Lung (tissue), 12 donors: ENCODE data around the gene FXYD7. TPM values are rescaled to one million over a fixed set of nuclear protein-coding genes. Genes with fewer than 3 reads are reported as not detected.
"Not testable (repeated sequence)": the region's sequence is repeated elsewhere in the genome, so short reads cannot be mapped to it uniquely, and the experiment has no call there.

Experiments
- ATAC-seq: fragments of 200-7000 bp; cut with Tn5 transposase; one replicate; pipeline ENCODE4 v1.9.1; 2020; ENCODE audit warnings: moderate number of reproducible peaks; ENCODE audit not compliant: insufficient read depth, low FRiP score
- DNase-seq, 3 donors: peaks; one replicate each; pipeline ENCODE4 v3.0.0-alpha.2; 2013 to 2017
- H3K27ac ChIP-seq, 2 donors: one replicate each; pipeline ENCODE4 v1.5.1; 2013; ENCODE audit warnings: mild to moderate bottlenecking in 2 of 2, moderate library complexity in 2 of 2, control low read depth in 1 of 2, inconsistent platforms in 1 of 2, low read depth in 1 of 2, low read length in 1 of 2
- H3K27me3 ChIP-seq, 3 donors: one replicate each; pipeline ENCODE4 v1.5.1; 2013; ENCODE audit warnings: low read length in 2 of 3; ENCODE audit not compliant: control insufficient read depth in 3 of 3, insufficient read depth in 3 of 3
- H3K36me3 ChIP-seq, 4 donors: one replicate each; pipeline ENCODE4 v1.5.1; 2013; ENCODE audit warnings: low read length in 4 of 4, mild to moderate bottlenecking in 1 of 4, moderate library complexity in 1 of 4; ENCODE audit not compliant: control insufficient read depth in 4 of 4, insufficient read depth in 4 of 4
- H3K4me1 ChIP-seq, 5 donors: one replicate each; pipeline ENCODE4 v1.5.1; 2013; ENCODE audit warnings: low read length in 5 of 5, mild to moderate bottlenecking in 2 of 5, moderate library complexity in 1 of 5; ENCODE audit not compliant: control insufficient read depth in 5 of 5, insufficient read depth in 5 of 5
- H3K4me3 ChIP-seq: one replicate; pipeline ENCODE4 v1.5.1; 2013; ENCODE audit warnings: mild to moderate bottlenecking, control low read depth, moderate library complexity
- H3K9ac ChIP-seq, 2 donors: one replicate each; pipeline ENCODE4 v1.5.1; 2013; ENCODE audit warnings: low read length in 2 of 2, control low read depth in 1 of 2; ENCODE audit not compliant: insufficient read depth in 1 of 2
- H3K9me3 ChIP-seq, 4 donors: one replicate each; pipeline ENCODE4 v1.5.1; 2013; ENCODE audit warnings: low read length in 3 of 4, mild to moderate bottlenecking in 1 of 4, moderate library complexity in 1 of 4; ENCODE audit not compliant: control insufficient read depth in 4 of 4, insufficient read depth in 3 of 4
- WGBS, 2 donors: extraction: QIAGEN DNeasy Blood & Tissue Kit; methylation state at CpG; one replicate each; pipeline ENCODE4 v1.1.7; 2013; 5-methylcytosine and 5-hydroxymethylcytosine counted together
- polyA plus RNA-seq, 2 donors: library from polyadenylated mRNA; stranded (reverse); fragments of 200-250 nt; gene quantifications; one replicate each; pipeline ENCODE4 v1.2.1, GENCODE V29; 2013
- total RNA-seq, 2 donors: library from RNA; depleted of rRNA in 1 of 2; stranded (reverse); fragments of >200 nt in 1 of 2; gene quantifications; one replicate each; pipeline ENCODE4 v1.2.1, GENCODE V29; 2014 to 2021
- TF ChIP-seq, protein P1 (sequence below): IDR thresholded peaks from 2 replicates; pipeline ENCODE4 v1.5.1; 2012; ENCODE audit warnings: mild to moderate bottlenecking; ENCODE audit errors: control extremely low read depth, extremely low read depth
- donor health status: control.
- donor health status: control.
- donor health status: Bipolar disorder and iron deficiency.
- donor health status: healthy.
- donor health status: DM: yes; HTN: yes; CAD: no.

The FXYD7 gene
- total and polyA plus RNA-seq, 4 donors = 0.31 to 0.39 TPM; not detected in 2

DNA sequence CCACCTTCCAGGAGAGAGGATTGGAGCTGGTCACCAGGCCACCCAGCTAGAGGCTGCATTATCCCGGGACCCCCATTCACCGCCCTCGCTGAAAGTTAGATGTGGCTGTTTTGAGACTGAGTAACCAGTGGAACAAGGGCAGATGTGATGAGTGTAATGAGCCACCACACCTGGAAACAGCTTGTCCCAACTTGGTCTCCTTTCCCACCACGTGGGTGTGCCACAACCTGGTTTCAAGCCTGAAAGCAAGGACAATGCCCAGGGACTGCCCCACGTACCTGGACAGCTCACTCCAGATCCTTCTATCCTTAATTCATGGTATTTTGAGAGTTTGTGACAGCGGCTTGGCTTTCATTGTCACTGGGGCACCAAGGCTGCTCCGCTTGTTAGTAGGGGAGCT, 15.2 kb upstream of the FXYD7 start:
- ATAC-seq (no peak), DNase-seq (no peak)
- WGBS, 2 donors = 87 to 92% methylated on average over 7 of the region's 7 CpGs
- Histone ChIP-seq H3K27ac (no peak overlapping the region), H3K27me3 (no peaks in the 10 kb centered on the region), H3K9me3 (no peaks in the 10 kb centered on the region), H3K4me3 (no peak overlapping the region), H3K4me1 (peaks cover 5 to 26% (median 9%) of the 10 kb centered on the region in 5 donors), H3K36me3 (no peaks in the 10 kb centered on the region), H3K9ac (no peak overlapping the region)
- TF ChIP-seq, protein P1, sequence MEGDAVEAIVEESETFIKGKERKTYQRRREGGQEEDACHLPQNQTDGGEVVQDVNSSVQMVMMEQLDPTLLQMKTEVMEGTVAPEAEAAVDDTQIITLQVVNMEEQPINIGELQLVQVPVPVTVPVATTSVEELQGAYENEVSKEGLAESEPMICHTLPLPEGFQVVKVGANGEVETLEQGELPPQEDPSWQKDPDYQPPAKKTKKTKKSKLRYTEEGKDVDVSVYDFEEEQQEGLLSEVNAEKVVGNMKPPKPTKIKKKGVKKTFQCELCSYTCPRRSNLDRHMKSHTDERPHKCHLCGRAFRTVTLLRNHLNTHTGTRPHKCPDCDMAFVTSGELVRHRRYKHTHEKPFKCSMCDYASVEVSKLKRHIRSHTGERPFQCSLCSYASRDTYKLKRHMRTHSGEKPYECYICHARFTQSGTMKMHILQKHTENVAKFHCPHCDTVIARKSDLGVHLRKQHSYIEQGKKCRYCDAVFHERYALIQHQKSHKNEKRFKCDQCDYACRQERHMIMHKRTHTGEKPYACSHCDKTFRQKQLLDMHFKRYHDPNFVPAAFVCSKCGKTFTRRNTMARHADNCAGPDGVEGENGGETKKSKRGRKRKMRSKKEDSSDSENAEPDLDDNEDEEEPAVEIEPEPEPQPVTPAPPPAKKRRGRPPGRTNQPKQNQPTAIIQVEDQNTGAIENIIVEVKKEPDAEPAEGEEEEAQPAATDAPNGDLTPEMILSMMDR = no peak

DNA sequence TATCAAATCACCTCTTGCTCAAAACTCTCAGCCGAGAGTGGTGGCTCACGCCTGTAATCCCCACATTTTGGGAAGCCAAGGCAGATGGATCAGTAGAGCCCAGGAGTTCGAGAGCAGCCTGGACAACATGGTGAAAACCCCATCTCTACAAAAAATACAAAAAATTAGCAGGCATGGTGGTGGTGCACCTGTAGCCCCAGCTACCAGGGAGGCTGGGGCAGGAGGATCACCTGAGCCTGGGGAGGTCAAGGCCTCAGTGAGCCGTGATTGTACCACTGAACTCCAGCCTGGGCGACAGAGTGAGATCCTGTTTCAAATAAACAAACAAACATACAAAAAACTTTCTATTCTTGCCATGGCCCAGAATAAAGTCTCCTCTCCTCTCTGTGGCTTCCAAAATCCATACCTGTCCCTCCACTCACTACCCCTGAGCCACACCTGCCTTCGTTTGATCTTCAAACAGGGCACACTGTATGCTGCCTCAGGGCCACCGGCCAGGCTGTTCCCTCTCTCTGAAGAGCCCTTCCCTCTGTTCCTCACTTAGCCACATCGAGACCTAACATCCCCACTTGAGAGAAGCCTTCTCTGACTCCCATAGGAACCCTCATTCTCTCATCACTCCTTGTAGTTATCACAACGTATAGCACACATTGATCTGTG, 14.5 kb upstream of the FXYD7 start:
- no peak overlapping the region for H3K9ac ChIP-seq

DNA sequence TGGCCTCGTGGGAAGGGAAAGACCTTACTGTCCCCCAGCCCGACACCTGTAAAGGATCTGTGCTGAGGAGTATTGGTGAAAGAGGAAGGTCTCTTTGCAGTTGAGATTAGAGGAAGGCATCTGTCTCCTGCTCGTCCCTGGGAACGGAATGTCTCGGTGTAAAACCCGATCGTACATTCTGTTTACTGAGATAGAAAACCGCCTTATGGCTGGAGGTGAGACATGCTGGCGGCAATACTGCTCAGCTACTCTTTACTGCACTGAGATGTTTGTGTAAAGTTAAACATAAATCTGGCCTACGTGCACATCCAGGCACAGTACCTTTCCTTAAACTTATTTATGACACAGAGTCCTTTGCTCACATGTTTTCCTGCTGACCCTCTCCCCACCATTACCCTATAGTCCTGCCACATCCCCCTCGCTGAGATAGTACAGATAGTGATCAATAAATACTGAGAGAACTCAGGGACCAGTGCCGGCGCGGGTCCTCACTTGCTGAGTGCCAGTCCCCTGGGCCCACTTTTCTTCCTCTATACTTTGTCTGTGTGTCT, 13.3 kb upstream of the FXYD7 start:
- not testable (repeated sequence) for H3K27ac ChIP-seq, H3K27me3 ChIP-seq, H3K4me3 ChIP-seq, H3K36me3 ChIP-seq, H3K9me3 ChIP-seq, ATAC-seq, DNase-seq, H3K9ac ChIP-seq
- 66 to 67% methylated on average over 14 of the region's 14 CpGs for WGBS, 2 donors
- peaks cover 0 to 10% (median 0%) of the 10 kb centered on the region in 5 donors for H3K4me1 ChIP-seq

More for the DNA sequence above, 14.5 kb upstream of the FXYD7 start:
- 91 to 97% methylated on average over 9 of the region's 9 CpGs for WGBS, 2 donors
- peaks cover 5 to 20% (median 8%) of the 10 kb centered on the region in 5 donors for H3K4me1 ChIP-seq
- ATAC-seq = no peak
- H3K9me3 ChIP-seq = no peaks in the 10 kb centered on the region
- no peaks in the 10 kb centered on the region for H3K36me3 ChIP-seq
- H3K27me3 ChIP-seq = no peaks in the 10 kb centered on the region
- DNase-seq = no peak
- no peak overlapping the region for H3K4me3 ChIP-seq
- TF ChIP-seq, protein P1 = no peak
- no peak overlapping the region for H3K27ac ChIP-seq

DNA sequence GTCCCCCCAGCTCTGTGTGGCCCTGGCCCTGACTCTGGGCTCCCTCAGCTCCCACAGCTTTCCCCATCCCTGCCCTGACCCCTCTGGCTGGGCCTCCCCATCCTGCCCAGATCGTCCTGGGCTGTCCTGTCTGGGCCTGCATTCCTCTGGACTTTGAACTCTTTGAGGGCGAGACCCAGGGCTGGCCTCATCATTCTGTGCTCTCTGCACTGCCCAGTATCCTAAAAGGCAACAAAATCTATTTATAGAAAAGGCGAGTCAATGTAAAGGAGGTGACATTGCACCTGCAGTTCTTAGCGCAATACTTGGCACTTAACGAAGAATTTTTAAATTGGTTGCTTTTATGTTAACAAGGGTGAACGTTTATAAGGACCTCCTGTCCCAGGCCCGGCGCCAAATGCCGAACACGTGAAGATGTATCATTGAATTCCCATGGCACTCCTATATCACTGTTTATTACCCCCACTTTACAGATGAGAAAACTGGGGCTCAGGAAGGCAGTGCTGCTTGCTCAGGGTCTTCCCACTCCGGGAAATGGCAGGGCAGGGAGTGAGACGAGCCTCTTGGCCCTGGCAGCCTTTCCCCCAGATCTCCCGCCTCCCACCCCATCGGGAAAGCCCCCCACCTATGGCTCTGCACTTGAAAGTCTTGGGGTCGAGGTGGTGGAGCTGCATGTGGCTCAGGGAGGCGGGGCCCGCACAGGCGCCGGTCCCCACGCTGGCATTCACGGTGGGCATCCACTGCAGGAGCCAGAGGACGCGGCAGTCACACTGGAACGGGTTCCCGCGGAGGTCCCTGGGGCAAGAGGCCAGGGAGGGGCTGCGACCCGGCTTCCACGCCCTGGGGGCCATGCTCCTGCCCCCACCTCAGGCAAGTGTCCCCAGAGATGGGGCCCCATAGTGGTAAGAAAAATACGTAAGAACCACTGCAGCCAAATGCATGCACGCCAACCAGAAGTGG, 12.0 kb upstream of the FXYD7 start:
- no peak overlapping the region for H3K27ac ChIP-seq
- H3K4me1 ChIP-seq = peaks cover 0 to 14% (median 3%) of the 10 kb centered on the region in 5 donors
- H3K27me3 ChIP-seq = no peaks in the 10 kb centered on the region
- ATAC-seq = no peak
- H3K36me3 ChIP-seq = no peaks in the 10 kb centered on the region
- no peak overlapping the region for H3K4me3 ChIP-seq
- no peaks in the 10 kb centered on the region for H3K9me3 ChIP-seq
- DNase-seq = no peak
- TF ChIP-seq, protein P1 = no peak
- no peak overlapping the region for H3K9ac ChIP-seq
- WGBS, 2 donors = 78 to 87% methylated on average over 31 of the region's 31 CpGs
